Small intestine (tissue), 7 donors: ENCODE measurements around the gene DIDO1. TPM values are rescaled to one million over a fixed set of nuclear protein-coding genes. Genes with fewer than 3 reads are reported as not detected.

ENCODE experiments used
- DNase-seq, 2 donors: peaks; one replicate each; pipeline versions ENCODE4 v3.0.0 to v3.0.0-alpha.2; 2013
- FAIRE-seq: peaks from 2 replicates; lab custom pipeline; 2012; peaks lifted over from hg19 to GRCh38; lab: Jason Lieb, UNC
- H3K27ac ChIP-seq, 3 donors: one replicate each; pipeline ENCODE4 v1.5.1; 2013; ENCODE audit warnings: low read length in 2 of 3, mild to moderate bottlenecking in 2 of 3, control low read depth in 1 of 3, inconsistent platforms in 1 of 3, low read depth in 1 of 3, moderate library complexity in 1 of 3
- H3K27me3 ChIP-seq, 3 donors: one replicate each; pipeline ENCODE4 v1.6.1; 2013; ENCODE audit warnings: low read length in 3 of 3, inconsistent platforms in 1 of 3; ENCODE audit not compliant: control insufficient read depth in 3 of 3, insufficient read depth in 3 of 3
- H3K36me3 ChIP-seq, 3 donors: one replicate each; pipeline ENCODE4 v1.6.1; 2013; ENCODE audit warnings: low read length in 3 of 3, inconsistent platforms in 1 of 3, low read depth in 1 of 3, mild to moderate bottlenecking in 1 of 3, moderate library complexity in 1 of 3; ENCODE audit not compliant: control insufficient read depth in 3 of 3, insufficient read depth in 2 of 3
- H3K4me1 ChIP-seq, 3 donors: one replicate each; pipeline ENCODE4 v1.6.1; 2013; ENCODE audit warnings: low read length in 2 of 3, inconsistent platforms in 1 of 3, low read depth in 1 of 3, mild to moderate bottlenecking in 1 of 3, moderate library complexity in 1 of 3; ENCODE audit not compliant: control insufficient read depth in 3 of 3, insufficient read depth in 2 of 3
- H3K4me3 ChIP-seq, 3 donors: one replicate each; pipeline ENCODE4 v1.5.1; 2013; ENCODE audit warnings: low read length in 3 of 3, control low read depth in 1 of 3, inconsistent platforms in 1 of 3, low read depth in 1 of 3, mild to moderate bottlenecking in 1 of 3, moderate library complexity in 1 of 3
- H3K9me3 ChIP-seq, 2 donors: one replicate each; pipeline ENCODE4 v1.6.1; 2013; ENCODE audit warnings: low read depth in 1 of 2, low read length in 1 of 2; ENCODE audit not compliant: control insufficient read depth in 2 of 2, insufficient read depth in 1 of 2
- WGBS, 3 donors: extraction: QIAGEN DNeasy Blood & Tissue Kit; methylation state at CpG; one replicate each; pipeline ENCODE4 v1.1.7; 2013; 5-methylcytosine and 5-hydroxymethylcytosine counted together
- polyA plus RNA-seq, 4 donors: library from polyadenylated mRNA; stranded (reverse) in 3 of 4; unstranded in 1 of 4; fragments of 200-250 nt in 3 of 4; fragments of 120-200 nt in 1 of 4; gene quantifications; one replicate each; pipeline versions ENCODE4 v1.2.1 to v1.2.3, GENCODE V29; 2013
- donor health status: healthy with polysubstance abuse.
- donor health status: control.
- donor health status: control.
- donor health status: Bipolar disorder and iron deficiency.
- donor health status: healthy.

DIDO1 gene
- polyA plus RNA-seq, 4 donors: 11.6 to 49.4 (median 15.7) TPM

GRCh38 chr20:62918831-62919230 is 7.5 kb downstream of the DIDO1 start:
- no peak for FAIRE-seq
- no peaks in the 10 kb centered on the region for H3K9me3 ChIP-seq
- H3K4me3 ChIP-seq: no peak overlapping the region

GRCh38 chr20:62918147-62918546 is 8.2 kb downstream of the DIDO1 start:
- peaks cover 0 to 17% (median 4%) of the 10 kb centered on the region in 3 donors for H3K36me3 ChIP-seq
- DNase-seq: no peak
- FAIRE-seq: no peak

More at GRCh38 chr20:62918831-62919230, 7.5 kb downstream of the DIDO1 start:
- H3K27me3 ChIP-seq: no peaks in the 10 kb centered on the region
- H3K4me1 ChIP-seq: peaks cover 22 to 31% (median 27%) of the 10 kb centered on the region in 3 donors
- DNase-seq: peak in 1 of 2 donors; percentile 26
- WGBS, 3 donors: 52 to 74% (median 58%) methylated on average over 6 of the region's 6 CpGs
- H3K36me3 ChIP-seq: peaks cover 0 to 12% (median 2%) of the 10 kb centered on the region in 3 donors
- H3K27ac ChIP-seq: peak overlapping the region in 1 of 3 donors; percentile 36

GRCh38 chr20:62917720-62918119 is 8.6 kb downstream of the DIDO1 start:
- WGBS, 3 donors: 49 to 75% (median 53%) methylated on average over 3 of the region's 3 CpGs
- FAIRE-seq: no peak
- peaks cover 20 to 25% (median 25%) of the 10 kb centered on the region in 3 donors for H3K4me1 ChIP-seq

More at GRCh38 chr20:62918147-62918546, 8.2 kb downstream of the DIDO1 start:
- Histone ChIP-seq H3K27ac (no peak overlapping the region), H3K4me1 (peaks cover 22 to 29% (median 27%) of the 10 kb centered on the region in 3 donors), H3K27me3 (no peaks in the 10 kb centered on the region), H3K9me3 (no peaks in the 10 kb centered on the region), H3K4me3 (no peak overlapping the region)
- WGBS, 3 donors: 32 to 44% (median 41%) methylated on average over 3 of the region's 3 CpGs

GRCh38 chr20:62916703-62917476 is 9.4 kb downstream of the DIDO1 start:
- Histone ChIP-seq H3K27me3 (no peaks in the 10 kb centered on the region), H3K36me3 (peaks cover 5 to 29% (median 8%) of the 10 kb centered on the region in 3 donors), H3K9me3 (no peaks in the 10 kb centered on the region), H3K4me1 (peaks cover 15 to 19% (median 19%) of the 10 kb centered on the region in 3 donors), H3K27ac (no peak overlapping the region), H3K4me3 (no peak overlapping the region)
- DNase-seq: peak; percentile 44 to 67
- WGBS, 3 donors: 36 to 62% (median 53%) methylated on average over 10 of the region's 10 CpGs
- FAIRE-seq: no peak

More at GRCh38 chr20:62917720-62918119, 8.6 kb downstream of the DIDO1 start:
- no peak overlapping the region for H3K4me3 ChIP-seq
- no peaks in the 10 kb centered on the region for H3K9me3 ChIP-seq
- H3K36me3 ChIP-seq: peaks cover 2 to 22% (median 7%) of the 10 kb centered on the region in 3 donors
- DNase-seq: no peak
- no peak overlapping the region for H3K27ac ChIP-seq
- H3K27me3 ChIP-seq: no peaks in the 10 kb centered on the region

GRCh38 chr20:62914970-62915457 is 11.3 kb downstream of the DIDO1 start:
- WGBS, 3 donors: 36 to 53% (median 44%) methylated on average over 8 of the region's 8 CpGs
- peak; percentile 37 to 61 for DNase-seq
- Histone ChIP-seq H3K9me3 (no peaks in the 10 kb centered on the region), H3K4me3 (no peak overlapping the region), H3K27me3 (no peaks in the 10 kb centered on the region), H3K4me1 (peaks cover 9 to 16% (median 14%) of the 10 kb centered on the region in 3 donors), H3K27ac (no peak overlapping the region), H3K36me3 (peaks cover 17 to 45% (median 20%) of the 10 kb centered on the region in 3 donors)
- no peak for FAIRE-seq

- Histone ChIP-seq H3K27me3 (no peaks in the 10 kb centered on the region), H3K27ac (no peak overlapping the region), H3K9me3 (no peaks in the 10 kb centered on the region), H3K4me3 (no peak overlapping the region), H3K4me1 (peaks cover 8 to 13% (median 11%) of the 10 kb centered on the region in 3 donors), H3K36me3 (peaks cover 17 to 50% (median 24%) of the 10 kb centered on the region in 3 donors)
- FAIRE-seq: no peak
- no peak for DNase-seq
- WGBS, 3 donors: 86 to 87% (median 86%) methylated on average over 9 of the region's 9 CpGs
These were observed 11.9 kb downstream of the DIDO1 start for GRCh38 chr20:62914436-62914835.

GRCh38 chr20:62913043-62913630 is 13.2 kb downstream of the DIDO1 start:
- FAIRE-seq (no peak), DNase-seq (no peak)
- H3K36me3 ChIP-seq: peaks cover 20 to 63% (median 31%) of the 10 kb centered on the region in 3 donors
- 69 to 74% (median 70%) methylated on average over 7 of the region's 7 CpGs for WGBS, 3 donors
- no peaks in the 10 kb centered on the region for H3K27me3 ChIP-seq
- no peaks in the 10 kb centered on the region for H3K9me3 ChIP-seq
- peaks cover 8 to 13% (median 9%) of the 10 kb centered on the region in 3 donors for H3K4me1 ChIP-seq
- no peak overlapping the region for H3K4me3 ChIP-seq
- H3K27ac ChIP-seq: no peak overlapping the region

- no peak for FAIRE-seq
- H3K4me1 ChIP-seq: peaks cover 1 to 4% (median 3%) of the 10 kb centered on the region in 3 donors
- H3K27ac ChIP-seq: no peak overlapping the region
- no peak overlapping the region for H3K4me3 ChIP-seq
- WGBS, 3 donors: 79 to 91% (median 85%) methylated on average over 10 of the region's 10 CpGs
- H3K27me3 ChIP-seq: no peaks in the 10 kb centered on the region
- no peaks in the 10 kb centered on the region for H3K9me3 ChIP-seq
- H3K36me3 ChIP-seq: peaks cover 32 to 74% (median 32%) of the 10 kb centered on the region in 3 donors
- no peak for DNase-seq
These were observed 14.5 kb downstream of the DIDO1 start for GRCh38 chr20:62911701-62912280.
